NK-92 treated with Interleukin-12 subunit alpha and Interleukin-12 subunit beta, amount 100 ng/mL, for 24 hours (cell line): ENCODE data around the gene DDX10.

Experiments
- DNase-seq: peaks from one replicate; lab custom pipeline; 2025; lab: John Stamatoyannopoulos, UW

The DDX10 gene

DNA sequence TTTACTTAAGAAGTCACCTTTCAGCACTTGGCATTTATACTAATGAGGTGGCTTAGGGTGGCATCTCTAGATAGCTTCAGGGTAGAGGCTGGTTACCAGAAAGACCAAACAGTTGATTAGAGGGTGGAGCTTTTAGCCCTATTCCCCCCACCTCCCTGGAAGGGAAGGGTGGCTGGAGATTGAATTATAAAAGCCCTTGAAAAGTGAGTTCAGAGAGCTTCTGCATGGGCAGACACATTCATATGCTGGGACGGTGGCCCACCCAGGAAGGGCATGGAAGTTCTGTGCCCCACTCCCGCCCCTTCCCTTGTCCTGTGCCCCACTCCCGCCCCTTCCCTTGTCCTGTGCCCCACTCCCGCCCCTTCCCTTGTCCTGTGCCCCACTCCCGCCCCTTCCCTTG, 244.2 kb downstream of the DDX10 start:
- no peak for DNase-seq

DNA sequence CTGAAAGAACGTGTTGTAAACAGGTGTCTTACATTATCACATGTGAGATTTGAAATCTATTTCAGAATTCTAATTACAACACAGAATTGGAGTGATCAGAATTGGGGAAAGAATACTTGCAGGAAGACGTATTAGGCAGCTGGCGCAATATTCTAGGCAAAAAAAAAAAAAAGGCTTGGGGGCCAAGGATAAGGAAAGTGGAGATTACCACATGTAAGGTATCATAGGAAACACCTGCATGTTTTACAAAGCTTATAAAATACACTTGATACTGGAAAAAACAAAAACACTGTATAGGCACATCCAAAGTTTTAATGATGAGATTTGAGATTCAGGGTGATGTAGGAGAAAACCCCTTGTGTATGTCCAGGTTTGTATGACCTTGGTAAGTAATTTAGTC, 245.1 kb downstream of the DDX10 start:
- no peak for DNase-seq

DNA sequence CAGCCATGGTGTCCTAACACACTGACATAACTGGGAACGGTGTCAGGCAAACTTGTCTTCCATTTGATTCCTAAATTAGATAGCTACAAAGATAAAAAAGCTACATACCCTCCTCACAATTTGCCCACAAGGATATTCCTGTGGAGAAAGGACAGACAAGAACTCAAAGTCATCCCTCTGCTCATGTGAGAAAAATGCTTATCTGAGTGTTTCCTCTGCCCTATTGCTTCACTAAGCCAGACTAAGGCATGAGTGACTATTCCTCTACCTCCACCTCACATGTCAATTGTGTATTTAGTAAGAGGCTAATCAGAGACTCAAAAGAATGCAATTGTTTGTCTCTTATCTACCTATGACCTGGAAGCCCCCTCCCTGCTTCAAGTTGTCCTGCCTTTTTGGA, 247.7 kb downstream of the DDX10 start:
- DNase-seq = no peak

DNA sequence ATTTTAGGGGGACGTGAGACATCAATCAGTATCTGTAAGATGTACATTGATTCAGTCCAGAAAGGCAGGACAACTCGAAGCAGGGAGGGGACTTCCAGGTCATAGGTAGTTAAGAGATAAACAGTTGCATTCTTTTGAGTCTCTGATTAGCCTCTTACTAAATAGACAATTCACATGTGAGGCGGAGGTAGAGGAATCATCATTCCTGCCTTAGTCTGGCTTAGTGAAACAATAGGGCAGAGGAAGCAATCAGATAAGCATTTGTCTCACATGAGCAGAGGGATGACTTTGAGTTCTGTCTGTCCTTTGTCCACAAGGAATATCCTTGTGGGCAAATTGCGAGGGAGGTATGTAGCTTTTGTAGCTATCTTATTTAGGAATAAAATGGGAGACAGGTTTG, 248.3 kb downstream of the DDX10 start:
- DNase-seq = no peak

DNA sequence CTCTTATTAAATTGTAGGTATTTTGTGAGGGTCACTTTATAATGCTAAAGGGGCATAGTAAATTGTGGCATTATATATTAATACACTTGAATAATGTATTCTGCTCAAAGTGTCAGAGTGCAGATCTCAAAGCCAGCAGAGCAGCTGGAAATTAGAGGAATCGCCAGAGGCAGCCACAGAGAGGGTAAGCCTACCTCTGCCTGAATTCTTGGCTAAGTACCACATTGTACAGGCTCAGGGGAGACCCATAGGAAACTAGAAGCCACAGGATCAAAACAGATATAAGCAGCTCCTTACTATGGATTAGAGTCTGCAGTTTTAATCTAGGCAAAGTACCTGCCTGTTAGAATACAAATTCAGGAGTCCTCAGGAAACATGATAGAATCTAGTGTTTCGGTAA, 249.3 kb downstream of the DDX10 start:
- no peak for DNase-seq

DNA sequence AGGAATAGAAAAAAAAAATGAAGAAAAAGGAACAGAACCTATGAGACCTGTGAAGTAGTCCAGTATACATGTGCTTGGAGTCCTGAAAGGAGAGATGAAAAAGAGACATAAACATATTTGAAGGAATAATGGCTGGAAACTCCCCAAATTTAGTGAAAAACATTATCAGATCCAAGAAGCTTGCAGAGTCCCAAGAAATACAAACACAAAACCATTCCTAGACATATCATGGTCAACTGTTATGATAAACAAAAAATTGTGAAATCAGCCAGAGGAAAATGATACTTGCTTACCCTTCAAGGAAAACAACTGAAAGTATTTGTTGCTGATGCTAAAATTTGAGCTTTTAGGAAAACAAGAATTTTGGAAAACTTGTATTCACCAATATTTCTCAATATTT, 250.1 kb downstream of the DDX10 start:
- DNase-seq = no peak

DNA sequence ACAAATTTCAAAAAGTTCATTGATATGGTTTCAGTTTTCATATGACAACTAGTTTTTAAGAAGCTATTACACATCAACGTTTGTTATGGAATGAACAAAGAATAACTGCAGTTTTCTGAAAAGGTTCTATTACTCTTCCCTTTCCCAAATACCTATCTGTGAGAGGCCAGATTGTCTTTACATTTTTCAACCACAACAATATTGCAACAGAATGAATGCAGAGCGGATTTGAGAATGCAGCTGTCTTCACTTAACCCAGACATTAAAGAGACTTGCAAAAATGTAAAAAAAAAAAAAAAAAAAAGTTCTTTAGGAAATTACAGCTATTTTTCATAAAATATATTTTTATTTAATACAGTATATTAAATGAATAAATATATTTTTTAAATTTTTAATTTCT, 250.8 kb downstream of the DDX10 start:
- DNase-seq = no peak

DNA sequence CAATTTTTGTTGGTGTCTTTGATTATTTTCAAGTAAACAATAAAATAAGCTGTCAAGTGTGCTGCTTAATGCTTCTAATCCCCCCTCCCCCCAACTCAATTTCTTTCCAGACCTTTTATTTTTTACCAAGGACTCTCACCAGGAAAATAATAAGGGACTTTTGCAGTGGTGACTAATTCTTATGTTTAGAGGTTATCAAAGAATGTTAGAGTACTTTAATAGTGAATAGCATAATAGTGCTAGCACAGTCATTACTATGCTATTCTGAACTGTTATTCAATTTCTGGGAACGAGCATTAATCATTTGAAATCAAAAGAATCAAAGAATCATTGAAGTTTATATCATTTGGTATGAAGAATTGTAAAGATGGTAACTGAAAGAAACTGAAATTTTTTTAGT, 251.4 kb downstream of the DDX10 start:
- DNase-seq = no peak

DNA sequence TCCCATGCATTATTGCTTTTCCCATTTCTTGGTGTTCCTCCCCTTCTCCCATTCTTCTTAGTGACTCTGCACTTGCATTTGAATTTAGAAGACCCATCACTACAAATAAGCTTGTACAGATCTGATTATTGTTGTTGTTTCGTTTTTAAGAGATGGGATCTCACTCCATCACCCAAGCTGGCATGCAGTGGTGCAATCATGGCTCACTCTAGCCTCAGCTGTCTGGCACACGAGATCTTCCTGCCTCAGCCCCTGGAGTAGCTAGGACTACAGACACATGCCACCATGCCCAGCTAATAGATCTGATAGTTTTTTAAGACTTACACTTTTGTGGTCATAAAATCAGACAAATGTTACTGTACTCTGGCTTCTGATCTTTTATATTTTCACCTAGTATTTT, 252.1 kb downstream of the DDX10 start:
- no peak for DNase-seq

DNA sequence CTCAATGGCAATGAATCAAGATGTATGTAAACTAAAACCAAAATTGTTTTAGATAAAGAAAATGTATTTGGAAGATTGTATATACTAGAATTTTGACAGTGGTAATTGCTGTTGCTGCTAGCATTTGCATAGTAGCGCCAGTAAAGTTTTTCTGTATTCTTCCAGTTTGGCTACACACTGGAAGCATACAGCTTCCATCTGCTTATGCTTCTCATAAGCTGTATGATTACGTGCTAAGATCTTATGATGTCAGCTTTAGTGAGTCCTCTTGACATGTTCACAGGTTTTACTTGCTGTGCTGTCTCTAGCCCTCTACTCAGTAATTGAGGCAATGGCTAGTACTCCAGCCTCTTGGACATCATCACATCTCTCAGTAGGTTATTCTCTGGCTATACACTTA, 256.3 kb downstream of the DDX10 start:
- no peak for DNase-seq

DNA sequence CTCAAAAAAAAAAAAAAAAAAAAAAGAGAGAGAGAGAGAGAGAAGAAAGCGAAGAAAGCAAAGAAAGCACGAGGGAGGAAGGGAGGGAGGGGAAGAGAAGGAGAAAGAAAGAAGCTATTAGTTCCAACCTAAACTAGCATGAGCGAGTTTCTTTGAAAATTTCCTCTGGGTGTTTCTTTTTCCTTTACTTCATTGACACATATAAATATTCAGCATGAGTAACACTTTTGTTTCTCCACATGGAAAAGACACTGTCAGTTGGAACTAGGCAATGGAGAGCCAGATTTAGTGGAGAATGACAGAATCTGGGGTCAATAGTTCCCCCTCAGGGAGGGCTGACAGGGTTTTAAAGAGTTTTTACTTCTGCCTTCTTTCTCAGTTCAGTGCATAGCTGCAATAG, 257.4 kb downstream of the DDX10 start:
- DNase-seq = no peak

DNA sequence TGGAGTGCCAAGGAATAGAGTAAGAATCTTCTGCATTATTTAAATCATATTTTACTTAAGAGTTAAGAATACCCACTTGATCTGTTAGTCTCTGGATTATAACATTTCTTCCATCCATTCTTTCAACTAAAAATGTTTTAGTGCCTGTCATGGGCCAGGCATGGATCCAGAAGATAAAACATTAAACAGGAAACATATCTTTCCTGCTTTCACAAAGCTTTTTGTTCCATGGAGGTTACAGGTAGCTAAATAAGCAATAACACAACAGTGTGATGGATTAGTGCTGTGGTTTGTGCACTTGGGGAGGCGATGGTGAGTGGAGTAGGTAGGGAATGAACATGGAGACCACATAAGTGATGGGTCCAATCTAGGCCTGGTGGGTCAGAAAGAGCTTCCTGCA, 258.5 kb downstream of the DDX10 start:
- no peak for DNase-seq

DNA sequence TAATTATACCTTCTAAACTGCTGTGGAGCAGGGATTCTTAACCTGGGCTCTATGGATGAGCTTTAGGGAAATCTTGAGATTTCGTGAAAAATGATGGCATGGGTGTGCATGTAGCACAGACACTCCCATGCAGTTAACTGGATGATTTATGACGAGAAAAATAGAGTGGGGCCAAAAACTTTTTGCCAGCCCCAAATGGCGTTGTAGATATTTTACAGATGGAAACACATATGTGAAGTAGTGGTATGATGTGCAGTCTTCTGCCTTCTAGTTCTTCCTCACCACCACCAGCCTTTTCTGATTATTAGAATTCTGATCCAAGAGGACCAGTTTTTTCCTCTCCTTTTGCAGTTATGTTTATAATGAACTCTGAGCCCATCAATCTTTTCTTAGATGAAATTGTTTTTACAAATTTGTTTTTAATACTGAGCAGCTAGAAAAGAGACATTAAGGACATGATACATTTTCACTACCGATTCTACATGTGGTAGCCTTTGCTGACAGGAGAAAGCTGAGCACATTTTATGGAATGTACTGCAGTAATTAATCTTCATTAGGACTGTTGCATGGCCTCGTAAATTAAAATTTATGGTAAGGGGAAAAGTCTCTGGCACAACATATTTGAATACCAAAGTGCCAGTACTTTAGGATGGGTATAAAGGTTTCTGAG, 261.4 kb downstream of the DDX10 start:
- DNase-seq = no peak

DNA sequence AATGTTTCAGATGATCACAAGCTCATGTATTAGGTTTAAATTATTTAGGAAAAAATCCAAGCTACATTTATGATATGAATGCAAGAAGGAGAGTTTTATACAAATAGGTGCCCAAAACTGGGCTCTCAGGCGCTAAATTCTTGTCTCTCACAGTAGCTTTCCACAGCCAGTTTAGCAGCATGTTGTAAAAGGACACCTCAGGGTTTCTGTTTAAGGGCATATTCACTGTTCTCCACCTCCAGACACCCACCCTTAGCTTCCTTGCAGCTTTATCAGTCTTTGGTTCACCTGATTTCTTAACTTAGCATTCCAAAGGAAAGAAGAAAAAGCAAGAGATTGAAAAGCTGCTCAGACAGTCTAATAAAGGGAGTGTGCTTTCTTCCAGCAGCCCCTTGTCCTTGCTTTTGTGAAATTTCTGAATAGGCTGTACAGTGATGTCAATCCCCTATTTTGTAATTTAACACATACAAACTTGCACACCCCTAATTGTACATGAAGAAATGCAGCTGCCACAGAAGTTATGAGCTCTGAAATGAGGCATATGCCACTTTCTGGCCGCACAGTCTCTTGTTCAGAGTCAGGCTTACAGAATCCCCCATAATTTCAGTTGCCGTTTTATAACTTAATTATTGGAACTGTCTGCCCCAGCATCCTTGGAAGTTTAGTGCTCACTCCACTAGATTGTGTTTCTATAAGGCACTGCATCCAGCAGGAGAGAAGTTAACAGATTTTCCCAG, 262.1 kb downstream of the DDX10 start:
- DNase-seq = no peak

DNA sequence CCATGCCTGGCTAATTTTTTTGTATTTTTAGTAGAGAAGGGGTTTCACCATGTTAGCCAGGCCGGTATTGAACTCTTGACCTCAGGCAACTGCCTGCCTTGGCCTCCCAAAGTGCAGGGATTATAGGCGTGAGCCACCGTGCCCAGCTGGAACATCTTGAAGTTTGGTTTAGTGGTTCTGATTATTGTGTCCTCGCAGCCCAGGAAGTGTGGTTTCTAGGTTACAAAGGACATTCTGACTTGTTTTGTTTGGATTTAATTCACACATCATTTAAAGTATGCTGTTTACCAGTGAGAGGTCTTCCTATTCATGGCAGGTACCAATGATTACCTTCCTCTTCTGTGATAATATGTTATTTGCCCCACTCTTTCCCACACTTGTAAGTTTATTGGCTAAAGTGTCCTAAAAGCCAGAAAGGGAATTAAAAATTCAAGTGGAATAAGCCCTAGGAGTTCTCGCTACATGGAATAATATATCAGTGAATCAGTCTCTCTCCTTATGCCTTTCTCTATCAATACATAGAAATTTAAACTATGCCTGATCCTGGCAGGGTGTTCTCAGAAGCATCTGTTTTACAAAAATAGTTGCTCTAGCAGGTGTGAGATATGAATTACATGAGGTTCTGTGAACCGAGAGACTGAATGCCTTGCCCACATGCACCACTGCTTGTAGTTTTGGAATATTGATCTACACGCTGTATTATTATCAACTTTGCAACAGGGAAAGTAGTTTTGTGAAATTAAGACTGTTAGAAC, 263.1 kb downstream of the DDX10 start:
- no peak for DNase-seq

DNA sequence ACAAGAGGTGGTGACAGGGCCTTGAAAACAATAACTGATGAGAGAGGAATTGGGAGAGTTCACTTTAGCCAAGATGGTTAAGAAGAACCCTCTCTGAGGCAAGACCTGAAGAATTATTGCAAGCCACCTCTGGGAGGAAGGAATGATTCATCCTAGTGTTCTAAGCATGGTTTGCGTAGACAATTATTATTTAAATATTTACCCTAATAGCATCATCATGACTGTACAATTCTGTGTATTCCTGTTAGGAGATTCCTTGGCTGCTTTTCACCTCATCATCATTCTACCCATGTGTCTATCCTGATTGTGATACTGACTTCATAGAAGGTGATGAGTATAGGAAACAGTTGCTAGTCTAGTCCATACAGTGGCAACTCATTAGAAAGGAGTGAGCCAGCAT, 264.4 kb downstream of the DDX10 start:
- no peak for DNase-seq

DNA sequence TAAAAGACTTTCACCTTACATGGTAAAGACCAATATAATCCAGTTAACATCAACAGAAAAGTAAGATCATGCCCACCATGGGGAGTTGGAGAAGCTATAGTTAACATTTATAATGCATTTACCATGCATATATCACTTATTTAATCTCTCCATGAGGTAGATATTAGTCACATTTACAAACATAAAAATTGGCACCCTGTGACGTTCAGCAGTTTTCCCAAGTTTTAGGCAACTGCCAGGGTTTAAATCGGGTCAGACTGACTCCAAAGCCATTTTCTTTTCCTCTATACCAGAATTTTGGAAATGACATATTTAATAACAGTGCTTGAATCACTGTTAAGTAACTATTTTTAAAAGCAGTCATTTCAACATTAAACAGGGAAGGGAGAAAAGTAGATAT, 266.3 kb downstream of the DDX10 start:
- DNase-seq = no peak

DNA sequence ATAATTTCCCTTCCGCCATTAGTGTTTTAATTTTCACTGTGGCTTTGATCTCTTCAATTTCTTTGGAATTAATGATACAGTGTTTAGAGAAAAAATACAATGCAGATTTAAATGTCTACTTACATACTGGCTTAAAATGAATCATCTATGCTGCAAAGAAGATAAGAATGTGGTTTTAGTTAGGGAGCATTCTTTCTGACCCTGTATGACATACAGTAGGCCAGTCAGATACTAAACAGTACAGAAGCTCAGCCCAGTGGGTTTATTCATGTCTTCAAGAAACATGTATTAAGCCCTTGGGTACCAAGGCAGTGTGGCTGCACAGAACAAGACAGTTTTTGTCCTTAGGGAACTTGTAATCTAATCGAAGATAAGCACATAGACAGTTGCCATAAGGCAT, 268.8 kb downstream of the DDX10 start:
- DNase-seq = no peak

DNA sequence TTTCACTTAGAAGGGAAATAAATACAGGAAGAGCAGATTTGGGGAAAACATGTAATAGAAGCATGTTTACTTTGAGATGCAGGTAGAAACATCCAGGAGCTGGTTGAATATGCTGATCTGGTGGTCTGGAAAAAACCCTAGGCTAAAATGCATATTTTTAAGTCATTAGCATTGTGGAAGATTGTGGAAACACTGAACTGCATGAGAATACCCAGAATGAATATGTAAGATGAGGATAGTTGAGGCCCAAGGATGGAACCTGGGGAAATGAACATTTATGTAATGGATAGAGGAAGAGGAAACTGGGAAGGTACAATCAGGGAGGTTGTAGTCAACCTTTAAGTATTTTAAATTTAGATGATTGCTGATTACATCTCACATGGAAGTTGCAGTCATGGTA, 269.4 kb downstream of the DDX10 start:
- DNase-seq = no peak

DNA sequence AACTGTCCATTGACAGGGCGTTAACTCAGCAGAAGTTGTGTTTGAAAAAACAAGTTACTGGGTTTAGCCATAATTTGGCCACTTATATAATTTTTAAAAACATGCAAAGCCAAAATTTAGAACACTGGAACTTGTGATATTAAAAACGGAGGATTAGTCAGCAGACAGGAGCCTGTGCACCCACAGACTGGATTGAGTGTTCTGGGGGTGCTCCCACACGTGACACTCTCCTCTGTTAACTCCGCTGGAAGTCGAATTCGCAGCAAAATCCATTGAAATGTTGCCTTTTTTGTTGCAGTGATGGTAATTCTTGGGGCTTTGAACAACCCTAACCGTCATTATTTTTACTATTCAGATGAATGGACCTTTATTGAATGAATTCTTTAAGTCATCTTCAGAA, 269.8 kb downstream of the DDX10 start:
- DNase-seq = no peak

DNA sequence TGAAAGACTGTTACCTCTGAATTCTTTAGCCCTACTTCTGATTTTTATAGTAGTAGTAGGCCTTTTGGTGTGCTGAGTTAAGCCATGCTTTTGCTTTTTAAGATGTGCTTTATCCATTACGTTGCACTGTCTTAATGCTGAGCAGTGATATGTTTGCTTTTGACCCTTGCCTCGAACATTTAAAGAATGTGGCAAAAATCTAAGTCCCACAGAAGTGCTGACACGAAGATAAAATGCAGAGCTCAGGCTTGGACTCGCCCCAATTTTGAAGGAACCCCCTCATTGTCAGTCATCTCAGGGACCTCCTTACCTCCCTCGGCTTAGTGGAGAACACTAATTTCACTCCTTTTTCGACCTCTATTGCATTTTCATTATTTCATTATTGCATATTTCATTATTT, 272.9 kb downstream of the DDX10 start:
- DNase-seq = no peak

DNA sequence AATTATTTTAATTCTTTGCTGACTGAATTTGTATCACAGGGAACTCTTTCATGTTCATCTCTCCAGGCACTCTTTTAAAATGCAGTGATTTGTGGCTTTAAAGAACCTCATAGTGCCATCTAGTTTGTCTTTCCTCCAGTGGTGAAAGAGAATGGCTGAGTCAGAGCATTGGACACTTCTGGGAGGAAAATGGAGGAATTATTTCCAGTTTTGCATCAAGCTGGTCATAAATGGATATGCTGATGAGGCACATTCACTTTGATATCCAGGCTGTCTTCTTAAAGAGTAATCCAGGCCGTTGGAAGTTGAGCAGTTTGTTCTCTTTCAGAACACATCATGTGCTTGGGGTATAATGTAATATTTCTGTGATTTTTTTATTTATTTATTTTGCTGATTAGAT, 273.7 kb downstream of the DDX10 start:
- no peak for DNase-seq

DNA sequence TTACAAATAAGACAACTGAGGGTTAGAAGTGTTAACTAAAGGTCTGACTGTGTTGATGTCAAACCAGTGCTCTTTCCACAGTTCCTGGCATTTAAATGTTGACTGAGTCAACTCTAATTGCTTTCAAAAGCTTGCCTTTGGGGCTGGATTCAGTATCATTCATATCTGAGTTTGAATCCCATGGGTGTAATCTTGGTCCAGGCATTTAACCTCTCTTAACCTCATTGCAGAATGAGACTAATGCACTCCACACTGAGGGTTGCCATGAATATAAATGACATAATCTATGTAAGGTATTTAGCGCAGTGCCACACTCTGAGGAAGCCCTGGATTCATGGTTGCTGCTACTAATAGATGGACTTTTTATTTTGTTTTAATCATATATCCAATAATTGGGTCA, 274.3 kb downstream of the DDX10 start:
- no peak for DNase-seq
